HCT116 (cell line): ENCODE data around the gene MXRA7.

Experiments
- CTCF ChIP-seq, 3 experiments: fragments of 200-600 bp in 1 of 3; sonication (generic) in 1 of 3; IDR thresholded peaks in 2 of 3; conservative IDR thresholded peaks in 1 of 3; 2 replicates each; pipeline ENCODE4 v1.5.1; 2012 to 2017; ENCODE audit warnings: low read depth in 2 of 3, low read length in 2 of 3, antibody characterized with exemption in 1 of 3, borderline replicate concordance in 1 of 3, control low read depth in 1 of 3, mild to moderate bottlenecking in 1 of 3, mixed read lengths in 1 of 3, mixed run types in 1 of 3, moderate library complexity in 1 of 3; ENCODE audit not compliant: insufficient read depth in 1 of 3
- EZH2phosphoT487 ChIP-seq: fragments of 200-600 bp; IDR thresholded peaks from 2 replicates; pipeline ENCODE4 v1.6.1; 2018; ENCODE audit warnings: antibody characterized with exemption, borderline replicate concordance
- JUND ChIP-seq: IDR thresholded peaks from 2 replicates; pipeline ENCODE4 v1.6.1; 2012
- POLR2A ChIP-seq: IDR thresholded peaks from 2 replicates; pipeline ENCODE4 v1.7.0; 2011; ENCODE audit warnings: borderline replicate concordance; ENCODE audit not compliant: insufficient read depth, insufficient read length; ENCODE audit errors: extremely low read depth
- RAD21 ChIP-seq: IDR thresholded peaks from 2 replicates; pipeline ENCODE4 v1.6.1; 2012; ENCODE audit warnings: low read depth, mild to moderate bottlenecking
- SIN3A ChIP-seq: IDR thresholded peaks from 2 replicates; pipeline ENCODE4 v1.6.1; 2012; ENCODE audit warnings: low read depth
- SP1 ChIP-seq: IDR thresholded peaks from 2 replicates; pipeline ENCODE4 v1.6.1; 2012; ENCODE audit warnings: low read depth
- YY1 ChIP-seq: IDR thresholded peaks from 2 replicates; pipeline ENCODE4 v1.6.1; 2011; ENCODE audit warnings: low read length, low read depth, moderate library complexity, mild to moderate bottlenecking; ENCODE audit not compliant: insufficient replicate concordance; ENCODE audit errors: extremely low read depth
- ZFX ChIP-seq: fragments of 450-650 bp; IDR thresholded peaks from 2 replicates; pipeline ENCODE4 v1.6.1; 2017

- TF ChIP-seq YY1, result no peak
- TF ChIP-seq CTCF (IDR thresholded peaks at IDR 0.05 in 2 of 3, conservative IDR thresholded peaks at IDR 0.05 in 1 of 3; ENCODE audit: borderline replicate concordance in 1 of 3, insufficient read depth in 1 of 3, low read depth in 2 of 3, low read length in 2 of 3), result no peak
- no peak for TF ChIP-seq POLR2A
- no peak for TF ChIP-seq JUND
- no peak for TF ChIP-seq SP1
- no peak for TF ChIP-seq EZH2phosphoT487
- no peak for TF ChIP-seq RAD21
- no peak for TF ChIP-seq ZFX
- no peak for TF ChIP-seq SIN3A
Measured at GRCh38 chr17:76747716-76748363, 37.1 kb upstream of the MXRA7 start.
